ENCODE data around the gene OLIG3.

DNA sequence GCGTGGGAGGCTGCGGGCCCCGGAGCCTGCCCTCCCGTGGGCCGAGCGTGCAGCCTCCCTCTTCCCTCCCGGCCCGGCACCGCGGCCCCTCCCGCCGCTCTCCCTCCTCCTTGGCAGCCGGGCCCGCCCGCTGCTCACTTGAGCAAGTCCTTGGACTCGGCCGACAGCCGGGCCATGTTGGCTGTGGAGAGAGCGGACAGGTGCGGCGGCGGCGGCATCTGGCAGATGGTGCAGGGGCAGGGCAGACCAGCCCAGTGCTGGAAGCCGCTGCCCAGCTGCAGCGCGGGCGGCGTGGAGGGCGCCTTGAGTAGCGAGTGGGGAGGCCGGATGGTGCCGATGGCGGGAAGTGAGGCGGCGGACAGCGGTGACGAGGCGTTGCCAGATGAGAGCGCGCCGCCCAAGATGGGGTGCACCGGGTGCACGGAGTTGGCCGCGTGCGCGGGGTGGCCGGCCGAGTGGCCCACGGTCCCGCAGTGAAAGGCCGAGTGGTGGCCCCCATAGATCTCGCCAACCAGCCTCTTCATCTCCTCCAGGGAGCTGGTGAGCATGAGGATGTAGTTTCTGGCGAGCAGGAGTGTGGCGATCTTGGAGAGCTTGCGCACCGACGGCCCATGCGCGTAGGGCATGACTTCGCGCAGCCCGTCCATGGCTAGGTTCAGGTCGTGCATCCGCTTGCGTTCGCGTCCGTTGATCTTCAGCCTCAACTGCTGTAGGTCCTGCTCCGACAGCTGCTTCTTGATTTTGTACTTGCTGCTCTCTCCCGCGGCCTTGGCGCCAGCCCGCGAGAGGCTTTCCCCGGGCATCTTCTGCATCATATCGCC, 766 bp downstream of the OLIG3 start:
- TF ChIP-seq YY1 (IDR thresholded peaks at IDR 0.05; ENCODE audit: insufficient read depth, insufficient read length) (no peak), ZNF274 (IDR thresholded peaks at IDR 0.05; ENCODE audit: low read depth, low read length) (no peak)

Data from NT2/D1 (cell line).